Adrenal gland (tissue), 5 donors: ENCODE data around the gene ADCY1.

Source experiments
- POLR2A ChIP-seq, 2 donors: fragments of 450-650 bp; IDR thresholded peaks; one replicate each; pipeline ENCODE4 v1.6.1; 2017; ENCODE audit warnings: antibody characterized with exemption in 2 of 2, mild to moderate bottlenecking in 2 of 2, moderate library complexity in 1 of 2
- TF ChIP-seq, protein P1 (sequence below), 6 experiments: fragments of 450-650 bp in 4 of 6; fragments of 200-600 bp in 2 of 6; sonication (generic) in 1 of 6; IDR thresholded peaks; 1 replicate in 5 of 6; 2 replicates in 1 of 6; pipeline versions ENCODE4 v1.5.1 to v1.8.0; 2016 to 2021; ENCODE audit warnings: antibody characterized with exemption in 6 of 6, mild to moderate bottlenecking in 2 of 6, moderate library complexity in 1 of 6
- donor health status: DM: no; HTN: no; CAD: no.

- TF ChIP-seq, protein P1, sequence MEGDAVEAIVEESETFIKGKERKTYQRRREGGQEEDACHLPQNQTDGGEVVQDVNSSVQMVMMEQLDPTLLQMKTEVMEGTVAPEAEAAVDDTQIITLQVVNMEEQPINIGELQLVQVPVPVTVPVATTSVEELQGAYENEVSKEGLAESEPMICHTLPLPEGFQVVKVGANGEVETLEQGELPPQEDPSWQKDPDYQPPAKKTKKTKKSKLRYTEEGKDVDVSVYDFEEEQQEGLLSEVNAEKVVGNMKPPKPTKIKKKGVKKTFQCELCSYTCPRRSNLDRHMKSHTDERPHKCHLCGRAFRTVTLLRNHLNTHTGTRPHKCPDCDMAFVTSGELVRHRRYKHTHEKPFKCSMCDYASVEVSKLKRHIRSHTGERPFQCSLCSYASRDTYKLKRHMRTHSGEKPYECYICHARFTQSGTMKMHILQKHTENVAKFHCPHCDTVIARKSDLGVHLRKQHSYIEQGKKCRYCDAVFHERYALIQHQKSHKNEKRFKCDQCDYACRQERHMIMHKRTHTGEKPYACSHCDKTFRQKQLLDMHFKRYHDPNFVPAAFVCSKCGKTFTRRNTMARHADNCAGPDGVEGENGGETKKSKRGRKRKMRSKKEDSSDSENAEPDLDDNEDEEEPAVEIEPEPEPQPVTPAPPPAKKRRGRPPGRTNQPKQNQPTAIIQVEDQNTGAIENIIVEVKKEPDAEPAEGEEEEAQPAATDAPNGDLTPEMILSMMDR (IDR thresholded peaks at IDR 0.05), result no peak
- TF ChIP-seq POLR2A (IDR thresholded peaks at IDR 0.05), result no peak
These were observed 139.7 kb downstream of the ADCY1 start for GRCh38 chr7:45713669-45714520.
